GM12878 (cell line): ENCODE measurements around the gene FAM9A. TPM values are rescaled to one million over a fixed set of nuclear protein-coding genes. Genes with fewer than 3 reads are reported as not detected.

Experiments used
- ATAC-seq: fragments of 200-7000 bp; cut with Tn5 transposase; 3 replicates; pipeline ENCODE4 v1.9.1; 2020; ENCODE audit warnings: mild to moderate bottlenecking, moderate library complexity
- BruUV-seq: library from RNA; stranded (reverse); fragments of 400-500 nt; replicated peaks from 2 replicates; lab custom pipeline; 2021; lab: Mats Ljungman, UMichigan
- CTCF ChIA-PET: fragments of 300-600 bp; sonication (Branson Sonifier 250); formaldehyde crosslinking; extraction: SDS; loops from one replicate; lab custom pipeline; 2021; ENCODE audit warnings: inconsistent platforms; lab: Yijun Ruan, JAX
- POLR2A ChIA-PET: fragments of 350-600 bp; formaldehyde crosslinking; extraction: SDS; loops from one replicate; lab custom pipeline; 2021; ENCODE audit warnings: inconsistent platforms; lab: Charles Lee
- RAD21 ChIA-PET: fragments of 300-600 bp; sonication (Branson Sonifier 250); formaldehyde crosslinking; loops from one replicate; lab custom pipeline; 2023; ENCODE audit warnings: antibody characterized with exemption; ENCODE audit not compliant: unreplicated experiment; lab: Charles Lee
- SMC1A ChIA-PET: fragments of 300-600 bp; sonication (Branson Sonifier 250); formaldehyde crosslinking; loops from one replicate; lab custom pipeline; 2023; ENCODE audit not compliant: unreplicated experiment, uncharacterized antibody; lab: Charles Lee
- DNase-seq: peaks from one replicate; pipeline ENCODE4 v3.0.0-alpha.2; 2011; ENCODE audit warnings: low read depth, low spot score
- FAIRE-seq: peaks from 3 replicates; lab custom pipeline; 2011; peaks lifted over from hg19 to GRCh38; lab: Jason Lieb, UNC
- H2AFZ ChIP-seq: 2 replicates; pipeline ENCODE4 v1.6.0; 2011; ENCODE audit warnings: low read depth, low read length, control low read depth; ENCODE audit not compliant: control insufficient read depth
- H3K27ac ChIP-seq: 2 replicates; pipeline ENCODE4 v1.5.1; 2011; ENCODE audit warnings: control low read depth; ENCODE audit not compliant: control insufficient read depth, insufficient read depth
- H3K27me3 ChIP-seq, 2 experiments: replicated peaks in 1 of 2; 2 replicates each; pipeline versions ENCODE4 v1.6.0 to v1.6.1; 2011; ENCODE audit warnings: low read length in 1 of 2; ENCODE audit not compliant: control insufficient read depth in 2 of 2, insufficient read depth in 2 of 2
- H3K36me3 ChIP-seq, 2 experiments: 2 replicates each; pipeline ENCODE4 v1.5.1; 2011; ENCODE audit warnings: low read length in 1 of 2; ENCODE audit not compliant: control insufficient read depth in 2 of 2, insufficient read depth in 2 of 2
- H3K4me1 ChIP-seq: 2 replicates; pipeline ENCODE4 v1.6.1; 2011; ENCODE audit warnings: mild to moderate bottlenecking, low read length, moderate library complexity, mixed read lengths; ENCODE audit not compliant: control insufficient read depth, insufficient read depth
- H3K4me2 ChIP-seq: 2 replicates; pipeline ENCODE4 v1.6.0; 2011; ENCODE audit warnings: control low read depth; ENCODE audit not compliant: control insufficient read depth, insufficient read depth
- H3K4me3 ChIP-seq: fragments of 200-600 bp; sonication (generic); 2 replicates; pipeline ENCODE4 v1.5.1; 2016
- H3K79me2 ChIP-seq: 2 replicates; pipeline ENCODE4 v1.6.0; 2011; ENCODE audit warnings: low read length; ENCODE audit not compliant: control insufficient read depth, insufficient read depth
- H3K9ac ChIP-seq: 2 replicates; pipeline ENCODE4 v1.8.0; 2011; ENCODE audit warnings: low read length, control low read depth, mixed read lengths; ENCODE audit not compliant: control insufficient read depth, insufficient read depth
- H3K9me3 ChIP-seq: replicated peaks from 3 replicates; pipeline ENCODE4 v1.5.1; 2011; ENCODE audit warnings: mild to moderate bottlenecking, low read length; ENCODE audit not compliant: control insufficient read depth, insufficient read depth
- H4K20me1 ChIP-seq: 2 replicates; pipeline ENCODE4 v1.6.0; 2011; ENCODE audit not compliant: control insufficient read depth, insufficient read depth
- CEBPZ ChIP-seq: fragments of 150-350 bp; IDR thresholded peaks from 2 replicates; pipeline ENCODE4 v1.6.1; 2016; ENCODE audit warnings: low read depth, low read length
- ELK1 ChIP-seq: IDR thresholded peaks from 2 replicates; pipeline ENCODE4 v1.6.1; 2012; ENCODE audit warnings: low read depth, low read length, improper control_type of control experiment
- NFXL1 ChIP-seq: fragments of 450-650 bp; IDR thresholded peaks from 2 replicates; pipeline ENCODE4 v1.6.1; 2017; ENCODE audit warnings: antibody characterized with exemption, mild to moderate bottlenecking, borderline replicate concordance
- RUNX3 ChIP-seq: IDR thresholded peaks from 2 replicates; pipeline ENCODE4 v1.6.1; 2012; ENCODE audit warnings: low read length, inconsistent platforms
- STAT3 ChIP-seq: IDR thresholded peaks from 2 replicates; pipeline ENCODE4 v1.6.1; 2011; ENCODE audit warnings: low read depth, low read length, improper control_type of control experiment
- TCF3 ChIP-seq: IDR thresholded peaks from 2 replicates; pipeline ENCODE4 v1.6.1; 2012; ENCODE audit warnings: low read depth, mild to moderate bottlenecking, low read length, borderline replicate concordance; ENCODE audit not compliant: insufficient read depth
- WRNIP1 ChIP-seq: IDR thresholded peaks from 2 replicates; pipeline ENCODE4 v1.6.1; 2011; ENCODE audit warnings: low read depth, low read length, improper control_type of control experiment, borderline replicate concordance
- ZNF384 ChIP-seq: IDR thresholded peaks from 2 replicates; pipeline ENCODE4 v1.6.1; 2012; ENCODE audit warnings: low read depth, mild to moderate bottlenecking, low read length, improper control_type of control experiment, borderline replicate concordance
- WGBS: methylation state at CpG from one replicate; pipeline ENCODE4 v1.1.6; 2016; ENCODE audit warnings: low lambda C conversion rate; ENCODE audit not compliant: insufficient replicate concordance, insufficient coverage; ENCODE audit errors: missing lambda C conversion rate; 5-methylcytosine and 5-hydroxymethylcytosine counted together
- in situ Hi-C: fragments of 300-500 bp; cut with MboI; formaldehyde crosslinking; loops from 9 replicates; pipeline ENCODE4 v1.14.3; 2018; ENCODE audit warnings: mixed read lengths
- intact Hi-C: fragments of 100-400 bp; cut with micrococcal nuclease; formaldehyde crosslinking; loops from one replicate; pipeline ENCODE4 v1.14.2; 2022; ENCODE audit not compliant: unreplicated experiment
- polyA plus RNA-seq, 11 experiments: library from polyadenylated mRNA; depleted of rRNA in 4 of 11; unstranded in 6 of 11; stranded (reverse) in 5 of 11; fragments of >200 nt; fragmentation: Nextera tagmentation in 4 of 11; fragmentation: Illumina TruSeq in 1 of 11; extraction: Ambion mirVana in 4 of 11; extraction: Trizol in 1 of 11; gene quantifications; 1 replicate in 1 of 11; 2 replicates in 10 of 11; pipeline versions ENCODE4 v1.2.1 to v1.2.3, GENCODE V29; 2011 to 2016; ENCODE audit warnings: inconsistent platforms in 2 of 11, missing spikeins in 2 of 11, low read depth in 1 of 11
- total RNA-seq, 4 experiments: library from RNA; depleted of rRNA in 3 of 4; stranded (reverse); fragments of >200 nt in 3 of 4; fragmentation: Illumina TruSeq in 1 of 4; extraction: Trizol in 1 of 4; gene quantifications; 2 replicates each; pipeline versions ENCODE4 v1.2.1 to v1.2.3, GENCODE V29; 2013 to 2021

FAM9A gene
- total and polyA plus RNA-seq, 10 of the 15 experiments (the other 5 are each of a cell fraction or from before 2014, with no cell fraction given) = not detected

- no peak for TF ChIP-seq ELK1
- TF ChIP-seq NFXL1 = no peak
- TF ChIP-seq ZNF384 = no peak
- no peak for TF ChIP-seq CEBPZ
- TF ChIP-seq RUNX3 = no peak
These were observed 20.8 kb upstream of the FAM9A start (continued) for GRCh38 chrX:8822002-8822401.

- no TSS peak for BruUV-seq
- no peaks in the 10 kb centered on the region for H3K79me2 ChIP-seq
- TF ChIP-seq TCF3 = no peak
- no peak for TF ChIP-seq STAT3
- TF ChIP-seq WRNIP1 = no peak
- ChIA-PET RAD21 (no interaction called here), POLR2A (no interaction called here), CTCF (interaction anchor here (0.7 to 1.6 kb wide), 2 partner anchors 59 to 1275 kb away, joined by 3 read pairs; no protein-coding TSS in a partner anchor), SMC1A (interaction anchor here (1.2 kb wide), 1 partner anchor 825 kb away, joined by 3 read pairs; no protein-coding TSS in a partner anchor)
- no peaks in the 10 kb centered on the region for H3K27me3 ChIP-seq
- no peak overlapping the region for H3K27ac ChIP-seq
- H3K4me3 ChIP-seq = no peak overlapping the region
- H2AFZ ChIP-seq = no peak overlapping the region
- H3K36me3 ChIP-seq = no peaks in the 10 kb centered on the region
- ATAC-seq = no peak
- WGBS = 19% methylated on average over 5 of the region's 5 CpGs
- H4K20me1 ChIP-seq = no peaks in the 10 kb centered on the region
- H3K4me2 ChIP-seq = no peak overlapping the region
- in situ Hi-C loops = loop anchor here (25.0 kb wide), 1 partner anchor 1291 kb away; no protein-coding TSS in a partner anchor
- H3K9me3 ChIP-seq = no peaks in the 10 kb centered on the region
- no peak overlapping the region for H3K9ac ChIP-seq
- no peak for DNase-seq
- no peak for FAIRE-seq
- no peaks in the 10 kb centered on the region for H3K4me1 ChIP-seq
- intact Hi-C loops = loop anchor here (1.0 kb wide), 1 partner anchor 888 kb away; no protein-coding TSS in a partner anchor
These were observed 19.8 kb upstream of the FAM9A start for GRCh38 chrX:8820910-8821527.
